AG09319 (cell line): ENCODE results near the gene SCFD2.

Experiments used
- DNase-seq: peaks from one replicate; pipeline ENCODE4 v3.0.0-alpha.2; 2010; ENCODE audit warnings: low read depth; ENCODE audit errors: extremely low read depth
- CTCF ChIP-seq: IDR thresholded peaks from 2 replicates; pipeline ENCODE4 v1.5.1; 2011; ENCODE audit warnings: low read depth, mild to moderate bottlenecking, inconsistent platforms, low read length, moderate library complexity

SCFD2 gene

DNA sequence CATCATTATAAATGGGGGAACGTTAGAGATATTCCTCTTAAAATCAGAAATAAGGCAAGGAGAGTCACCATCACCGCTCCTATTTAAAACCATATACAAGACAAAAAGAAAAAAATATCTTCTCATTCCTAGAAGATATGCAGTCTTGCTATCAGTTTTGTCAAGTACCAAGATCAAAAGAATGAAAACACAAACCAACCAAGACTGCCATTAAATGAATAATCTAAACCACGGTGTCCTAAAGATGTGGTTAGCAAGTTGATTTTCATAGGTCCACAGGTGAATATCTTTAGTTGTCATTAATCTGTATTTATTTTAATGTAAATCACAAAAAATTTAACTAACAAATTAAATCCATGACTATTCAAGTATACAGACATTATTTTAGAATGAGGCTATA lies 39.3 kb downstream of the SCFD2 start:
- no peak for TF ChIP-seq CTCF
- DNase-seq = no peak

- DNase-seq = no peak
- no peak for TF ChIP-seq CTCF
These were observed 43.2 kb downstream of the SCFD2 start for GRCh38 chr4:53322696-53323095.

- no peak for DNase-seq
- no peak for TF ChIP-seq CTCF
These were observed 43.9 kb downstream of the SCFD2 start for GRCh38 chr4:53321984-53322289.

GRCh38 chr4:53321151-53321983 lies 44.5 kb downstream of the SCFD2 start:
- TF ChIP-seq CTCF = no peak
- peak; percentile 87 for DNase-seq

- no peak for TF ChIP-seq CTCF
- no peak for DNase-seq
These were observed 50.6 kb downstream of the SCFD2 start for GRCh38 chr4:53315300-53315699.

GRCh38 chr4:53314252-53314651 lies 51.6 kb downstream of the SCFD2 start:
- no peak for TF ChIP-seq CTCF
- no peak for DNase-seq

DNA sequence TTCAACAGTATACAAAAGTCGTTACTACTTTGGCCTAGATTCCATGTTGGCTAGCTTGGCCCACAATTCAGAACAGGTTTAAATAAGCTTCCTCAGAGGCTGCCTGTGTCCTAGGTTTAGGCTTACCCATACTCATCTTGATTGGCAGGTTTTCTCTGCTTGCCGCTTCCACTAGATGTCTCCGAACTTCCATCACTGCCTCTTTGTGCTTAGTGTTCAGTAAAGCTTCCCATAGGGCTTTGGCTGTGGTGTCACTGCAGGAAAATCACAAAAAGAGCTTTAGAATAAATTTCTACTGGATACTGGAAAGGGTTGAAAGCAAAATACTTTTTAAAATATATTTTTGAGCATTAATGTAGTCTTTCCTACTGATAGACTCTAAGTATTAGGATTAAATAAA lies 52.4 kb downstream of the SCFD2 start:
- DNase-seq = no peak
- no peak; the same call in 1 of the 2 replicates for TF ChIP-seq CTCF
